Measurements from ENCODE around the gene SLX4.
"Not testable (repeated sequence)": the region's sequence is repeated elsewhere in the genome, so short reads cannot be mapped to it uniquely, and the experiment has no call there.

The SLX4 gene

DNA sequence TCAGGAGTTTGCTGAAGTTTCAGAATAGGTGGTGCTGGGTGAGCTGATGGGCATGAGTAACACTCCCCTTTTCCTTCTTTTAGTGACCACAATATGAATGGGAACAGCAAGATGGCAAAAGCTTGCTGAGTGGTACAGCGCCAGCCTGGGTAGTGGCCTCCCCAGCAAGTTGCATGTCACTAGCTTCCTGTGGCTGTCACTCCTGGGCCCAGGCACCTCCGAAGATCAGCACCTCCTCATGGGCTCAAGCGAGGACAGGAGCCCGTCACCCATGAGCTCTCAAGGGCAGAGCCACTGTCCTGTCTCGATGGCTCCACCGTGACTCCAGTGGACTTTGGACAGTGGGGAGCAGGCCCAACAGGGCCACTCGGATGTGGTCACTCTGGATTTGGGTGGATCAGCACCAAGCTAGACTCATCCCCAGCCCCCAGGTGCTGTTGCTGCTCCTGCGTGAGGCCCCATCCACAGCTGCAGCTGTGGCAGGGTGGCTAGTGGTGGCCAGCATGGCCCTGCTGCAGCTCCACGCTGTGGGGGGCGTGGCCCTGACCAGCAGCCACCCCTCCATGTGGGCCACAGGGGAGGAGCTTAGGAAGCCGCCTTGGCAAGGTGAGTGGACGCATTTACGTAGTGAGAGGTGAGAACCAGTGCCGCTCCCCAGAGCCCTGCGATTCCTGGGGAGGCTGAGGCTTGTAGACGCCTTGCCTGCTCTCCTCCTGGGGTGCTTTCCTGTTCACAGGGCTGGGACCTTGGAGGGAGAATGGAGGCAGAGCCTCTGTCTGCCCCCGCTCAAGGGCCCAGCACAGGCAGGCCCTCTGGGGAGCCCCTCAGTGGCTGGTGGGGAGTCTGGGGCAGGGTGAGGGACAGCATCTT is 29.5 kb upstream of the SLX4 start:
- DNase-seq = no peak

DNA sequence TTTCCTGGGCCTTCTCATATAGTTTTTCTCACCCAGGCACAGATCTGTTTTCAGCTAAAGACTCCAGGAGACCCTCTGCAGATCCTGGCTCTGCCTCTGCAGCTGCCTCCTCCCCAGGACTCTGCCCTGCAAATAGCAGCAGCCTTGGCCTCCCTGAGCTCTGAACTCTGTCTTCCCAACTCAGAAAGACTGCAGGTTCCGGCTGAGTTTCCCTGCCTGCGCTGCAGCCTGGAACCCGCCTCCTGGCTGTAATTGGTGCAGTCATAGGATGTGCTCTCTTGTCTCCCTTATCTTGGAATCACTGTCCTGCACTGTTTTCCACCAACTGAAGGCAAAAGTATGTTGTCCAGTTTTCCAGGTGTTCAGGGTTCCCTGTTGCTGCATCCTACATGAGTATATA is 28.8 kb upstream of the SLX4 start:
- DNase-seq = no peak

GRCh38 chr16:3638916-3639644 is 27.7 kb upstream of the SLX4 start:
- no peak for DNase-seq

- no peak for DNase-seq
These were observed 26.0 kb upstream of the SLX4 start for GRCh38 chr16:3637371-3637923.

DNA sequence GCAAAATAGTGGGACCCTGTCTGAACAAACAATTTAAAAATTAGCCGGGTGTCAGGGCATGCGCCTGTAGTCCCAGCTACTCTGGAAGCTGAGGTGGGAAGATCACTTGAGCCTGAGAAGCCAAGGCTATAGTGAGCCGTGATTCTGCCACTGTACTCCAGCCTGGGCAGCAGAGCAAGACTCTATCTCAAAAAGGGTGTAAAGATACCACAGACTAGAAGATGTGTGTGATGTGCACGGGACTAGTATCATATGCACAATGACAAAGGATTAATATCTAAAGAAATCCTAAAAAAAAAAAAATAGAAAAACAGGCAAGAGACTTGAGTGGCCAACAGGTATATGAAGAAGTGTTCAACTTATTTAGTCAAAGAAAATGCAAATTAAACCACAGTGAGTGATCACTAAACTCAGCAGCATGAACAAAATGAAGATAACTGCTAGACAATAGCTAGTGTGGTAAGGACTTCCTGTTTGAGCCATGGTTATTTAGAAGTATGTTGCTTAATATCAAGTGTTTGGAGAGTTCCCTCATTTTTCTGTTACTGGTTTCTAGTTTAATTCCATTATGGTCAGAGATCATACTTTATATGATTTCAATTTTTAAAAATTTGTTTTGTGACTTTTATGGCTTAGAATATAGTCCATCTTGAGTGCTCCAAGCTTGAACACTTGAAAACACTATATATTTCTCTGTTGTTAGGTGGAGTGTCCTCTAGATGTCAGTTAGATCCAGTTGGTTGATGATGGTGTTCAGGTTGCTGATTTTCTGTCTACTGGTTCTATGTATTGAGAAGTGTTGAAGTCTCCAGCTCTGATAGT is 14.7 kb upstream of the SLX4 start:
- DNase-seq = no peak

DNA sequence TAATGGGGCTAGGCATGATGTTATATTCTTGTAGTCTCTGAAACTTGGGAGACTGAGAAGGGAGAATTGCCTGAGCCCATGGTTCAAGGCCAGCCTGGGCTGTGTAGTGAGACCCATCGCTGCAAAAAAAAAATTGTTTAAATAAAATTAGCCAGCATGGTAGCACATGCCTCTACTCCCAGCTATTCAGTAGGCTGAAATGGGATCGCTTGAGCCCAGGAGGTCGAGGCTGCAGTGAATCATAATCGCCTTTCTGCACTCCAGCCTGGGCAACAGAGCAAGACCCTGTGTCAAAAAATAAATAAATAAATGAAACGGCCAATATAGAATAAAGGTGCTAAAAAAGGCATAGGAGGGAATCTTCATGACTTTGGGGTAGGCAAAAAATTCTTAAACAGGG is 13.9 kb upstream of the SLX4 start:
- no peak for DNase-seq

GRCh38 chr16:3623642-3624041 is 12.2 kb upstream of the SLX4 start:
- no peak for DNase-seq

DNA sequence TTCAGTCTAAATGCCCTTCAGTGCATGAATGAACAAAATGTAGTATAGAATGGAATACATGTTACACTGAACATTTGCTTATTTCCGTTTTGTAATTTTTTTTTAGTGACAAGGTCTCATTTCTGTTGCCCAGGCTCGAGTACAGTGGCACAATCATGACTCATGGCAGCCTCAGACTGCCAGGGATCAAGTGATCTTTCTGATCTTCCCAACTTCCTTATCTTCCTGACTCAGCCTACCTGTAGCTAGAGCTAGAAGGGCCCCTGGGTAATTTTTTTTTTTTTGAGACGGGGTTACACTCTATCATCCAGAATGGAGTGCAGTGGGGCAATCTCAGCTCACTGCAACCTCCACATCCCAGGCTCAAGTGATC is 7.3 kb upstream of the SLX4 start:
- DNase-seq = no peak

GRCh38 chr16:3612510-3613466 is 1.4 kb upstream of the SLX4 start:
- DNase-seq = no peak

GRCh38 chr16:3610698-3611145 is 684 bp downstream of the SLX4 start:
- DNase-seq = no peak

- peak; percentile 10 for DNase-seq
These were observed 1.3 kb downstream of the SLX4 start for GRCh38 chr16:3609895-3610697.

DNA sequence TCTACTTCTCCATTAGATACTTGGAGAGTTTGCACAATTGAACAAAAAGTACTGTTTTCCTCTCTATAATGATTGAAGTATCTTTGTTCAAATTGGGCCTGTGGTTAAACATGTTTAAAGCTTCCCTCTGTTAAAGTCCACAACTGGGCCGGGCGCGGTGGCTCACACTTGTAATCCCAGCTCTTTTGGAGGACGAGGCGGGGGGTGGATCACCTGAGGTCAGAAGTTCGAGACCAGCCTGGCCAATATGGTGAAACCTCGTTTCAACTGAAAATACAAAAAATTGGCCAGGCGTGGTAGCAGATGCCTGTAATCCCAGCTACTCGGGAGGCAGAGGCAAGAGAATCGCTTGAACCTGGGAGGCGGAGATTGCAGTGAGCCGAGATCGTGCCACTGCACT is 2.4 kb downstream of the SLX4 start:
- not testable (repeated sequence) for DNase-seq

DNA sequence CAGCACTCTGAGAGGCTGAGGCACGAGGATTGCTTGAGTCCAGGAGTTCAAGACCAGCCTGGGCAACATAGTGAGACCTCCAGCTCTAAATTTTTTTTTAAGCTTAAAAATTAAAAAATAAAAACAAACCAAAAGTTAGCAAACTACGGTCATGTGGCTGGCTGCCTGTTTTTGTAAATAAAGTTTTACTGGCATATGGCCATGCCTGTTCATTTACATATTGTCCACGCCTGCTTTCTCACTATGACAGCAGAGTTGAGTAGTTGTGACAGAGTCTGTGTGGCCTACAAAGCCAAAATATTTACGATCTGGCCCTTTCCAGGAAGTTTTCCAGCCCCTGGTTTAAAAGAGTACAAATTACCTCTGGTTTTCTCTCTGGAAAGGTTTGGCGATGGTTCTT is 3.3 kb downstream of the SLX4 start:
- no peak for DNase-seq

- no peak for DNase-seq
These were observed 3.8 kb downstream of the SLX4 start for GRCh38 chr16:3607634-3608033.

- DNase-seq = no peak
These were observed 4.2 kb downstream of the SLX4 start for GRCh38 chr16:3607161-3607560.

GRCh38 chr16:3606441-3606840 is 5.0 kb downstream of the SLX4 start:
- no peak for DNase-seq

DNA sequence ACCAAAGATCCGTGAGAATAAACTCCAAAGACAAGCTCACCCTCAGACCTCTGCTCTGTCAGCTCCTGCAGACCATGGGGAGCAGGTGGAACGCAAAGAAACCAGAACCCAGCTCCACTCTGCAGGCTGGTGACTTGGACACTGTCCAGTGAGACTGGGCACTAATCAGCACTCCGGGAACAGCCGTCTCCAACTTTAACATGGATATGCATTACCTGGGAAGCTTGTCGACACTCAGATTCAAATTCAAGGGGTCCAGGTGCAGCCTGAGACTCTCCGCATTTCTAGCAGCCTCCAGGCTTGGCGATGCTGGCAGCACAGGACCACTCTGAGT is 9.1 kb downstream of the SLX4 start:
- no peak for DNase-seq

DNA sequence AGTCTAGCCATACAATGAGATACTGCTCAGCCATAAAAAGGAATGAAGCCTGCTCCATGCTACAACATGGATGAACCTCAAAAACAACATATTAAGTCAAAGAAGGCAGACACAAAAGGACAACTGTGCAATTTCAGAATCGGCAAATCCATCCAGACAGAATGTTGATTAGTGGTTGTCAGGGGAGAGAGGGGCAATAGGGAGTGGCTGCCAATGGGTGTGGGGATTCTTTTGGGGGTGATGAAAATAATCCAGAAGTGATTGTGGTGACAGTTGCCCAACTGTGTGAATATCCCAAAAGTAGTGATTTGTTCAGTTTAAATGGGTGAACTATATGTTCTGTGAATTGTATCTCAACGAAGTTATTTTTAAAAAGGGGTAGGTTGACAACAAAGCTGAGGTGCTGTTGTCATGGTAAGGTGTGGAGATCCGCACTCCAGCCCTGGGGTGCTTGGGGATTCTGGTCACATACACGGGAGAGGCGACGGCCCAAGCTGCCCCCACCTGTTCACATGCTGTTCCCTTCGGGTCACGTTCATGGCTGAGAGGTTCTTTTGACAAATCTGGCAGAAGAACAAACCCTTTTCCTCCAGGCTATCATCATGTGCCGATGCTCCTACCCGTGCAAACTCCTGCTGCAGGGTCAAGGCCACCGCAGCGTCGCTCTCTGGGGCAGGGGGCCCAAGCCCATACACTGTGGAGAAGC is 9.6 kb downstream of the SLX4 start:
- DNase-seq = no peak

DNA sequence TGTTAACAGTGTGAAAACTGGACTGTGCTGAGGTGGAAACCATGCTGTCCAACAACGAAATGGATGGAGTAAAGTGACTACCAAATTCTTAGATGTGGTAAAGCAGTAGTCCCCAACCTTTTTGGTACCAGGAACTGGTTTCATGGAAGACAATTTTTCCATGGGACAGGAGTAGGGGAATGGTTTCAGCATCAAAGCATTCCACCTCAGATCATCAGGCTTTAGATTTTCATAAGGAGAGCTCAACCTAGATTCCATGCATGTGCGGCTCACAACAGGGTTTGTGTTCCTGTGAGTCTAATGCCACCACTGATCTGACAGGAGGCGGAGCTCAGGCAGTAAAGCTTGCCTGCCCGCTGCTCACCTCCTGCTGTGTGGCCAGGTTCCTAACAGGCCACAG is 11.5 kb downstream of the SLX4 start:
- no peak for DNase-seq

DNA sequence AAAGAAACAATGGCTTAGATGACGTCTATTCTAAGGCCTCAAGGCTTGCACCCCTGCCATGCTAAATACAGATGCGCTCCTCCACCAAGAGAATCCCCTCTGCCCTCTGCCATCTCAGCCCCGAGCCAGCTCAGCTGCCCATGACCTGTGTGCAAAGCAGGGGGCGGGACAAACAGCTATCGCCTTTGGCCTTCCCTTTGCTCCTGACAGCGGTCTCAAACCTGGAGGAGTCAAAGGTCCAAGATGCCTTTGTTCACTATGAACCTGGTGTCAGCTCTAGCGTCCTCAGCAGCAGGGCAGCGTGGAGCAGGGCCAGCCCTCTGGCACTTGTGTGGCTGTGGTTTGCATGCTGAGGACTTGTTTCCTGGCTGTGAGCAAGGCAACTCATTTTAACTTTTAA is 12.3 kb downstream of the SLX4 start:
- no peak for DNase-seq

DNA sequence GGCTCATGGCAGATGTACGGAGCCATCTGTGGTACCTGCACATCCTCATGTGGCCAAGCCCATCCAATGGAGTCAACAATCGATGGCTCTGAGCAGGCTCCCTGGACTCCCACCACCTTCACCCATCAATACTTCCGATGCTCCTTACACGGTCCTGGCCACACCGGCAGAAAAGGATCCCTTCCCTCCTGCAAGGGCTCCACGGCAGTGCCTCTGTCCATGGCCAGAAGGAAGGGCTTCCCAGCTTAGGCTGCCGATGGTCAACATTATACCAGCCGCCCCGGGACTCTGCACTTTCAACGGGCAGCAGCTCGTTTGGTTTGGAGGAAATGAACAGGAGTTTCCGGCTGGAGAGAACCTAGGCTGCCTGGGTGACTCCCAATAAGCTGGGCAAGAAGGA is 13.2 kb downstream of the SLX4 start:
- no peak for DNase-seq
